Fibroblast of lung (primary cell): ENCODE data around the gene CACNG3.

ENCODE experiments used
- EZH2 ChIP-seq: IDR thresholded peaks from 2 replicates; pipeline ENCODE4 v1.5.1; 2012; ENCODE audit warnings: low read length, control low read depth, mild to moderate bottlenecking; ENCODE audit errors: missing control alignments
- TF ChIP-seq, protein P1 (sequence below), 2 donors: IDR thresholded peaks in 1 of 2; conservative IDR thresholded peaks in 1 of 2; 1 replicate in 1 of 2; 2 replicates in 1 of 2; pipeline ENCODE4 v1.5.1; 2011 to 2012; ENCODE audit warnings: low read length in 2 of 2, control low read depth in 1 of 2, inconsistent platforms in 1 of 2, low read depth in 1 of 2, mild to moderate bottlenecking in 1 of 2

DNA sequence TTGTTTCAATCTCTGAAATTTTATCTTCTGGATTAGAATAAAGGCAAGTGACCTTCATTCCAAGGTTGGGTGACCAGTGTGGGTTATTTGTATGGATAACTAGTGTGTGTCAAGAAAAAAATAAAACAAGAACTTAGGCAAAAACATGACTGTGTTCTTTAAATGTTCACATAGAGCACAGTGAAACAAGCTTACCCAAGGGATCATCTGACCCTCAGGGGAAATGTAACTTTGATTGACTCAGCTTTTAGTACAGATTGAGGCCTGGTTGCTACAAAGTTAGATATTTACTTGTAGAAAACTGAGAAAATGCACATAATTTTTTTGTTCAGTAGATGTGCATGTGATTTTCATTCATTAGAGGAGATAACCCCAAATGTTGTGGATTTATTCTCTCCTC lies 6.7 kb downstream of the CACNG3 start:
- TF ChIP-seq, protein P1, sequence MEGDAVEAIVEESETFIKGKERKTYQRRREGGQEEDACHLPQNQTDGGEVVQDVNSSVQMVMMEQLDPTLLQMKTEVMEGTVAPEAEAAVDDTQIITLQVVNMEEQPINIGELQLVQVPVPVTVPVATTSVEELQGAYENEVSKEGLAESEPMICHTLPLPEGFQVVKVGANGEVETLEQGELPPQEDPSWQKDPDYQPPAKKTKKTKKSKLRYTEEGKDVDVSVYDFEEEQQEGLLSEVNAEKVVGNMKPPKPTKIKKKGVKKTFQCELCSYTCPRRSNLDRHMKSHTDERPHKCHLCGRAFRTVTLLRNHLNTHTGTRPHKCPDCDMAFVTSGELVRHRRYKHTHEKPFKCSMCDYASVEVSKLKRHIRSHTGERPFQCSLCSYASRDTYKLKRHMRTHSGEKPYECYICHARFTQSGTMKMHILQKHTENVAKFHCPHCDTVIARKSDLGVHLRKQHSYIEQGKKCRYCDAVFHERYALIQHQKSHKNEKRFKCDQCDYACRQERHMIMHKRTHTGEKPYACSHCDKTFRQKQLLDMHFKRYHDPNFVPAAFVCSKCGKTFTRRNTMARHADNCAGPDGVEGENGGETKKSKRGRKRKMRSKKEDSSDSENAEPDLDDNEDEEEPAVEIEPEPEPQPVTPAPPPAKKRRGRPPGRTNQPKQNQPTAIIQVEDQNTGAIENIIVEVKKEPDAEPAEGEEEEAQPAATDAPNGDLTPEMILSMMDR (conservative IDR thresholded peaks at IDR 0.05 in 1 of 2, IDR thresholded peaks at IDR 0.05 in 1 of 2; ENCODE audit: low read depth in 1 of 2, low read length in 2 of 2) = no peak
- TF ChIP-seq EZH2 = no peak
